ENCODE results near the gene TTLL7. TPM values are rescaled to one million over a fixed set of nuclear protein-coding genes. Genes with fewer than 3 reads are reported as not detected.

Gene TTLL7
- total and polyA plus RNA-seq, 2 experiments from 2014 or later = 3.8 to 7.7 TPM

- Histone ChIP-seq H3K27me3 (no peaks in the 10 kb centered on the region), H3K9me3 (ENCODE audit: low read depth) (no peaks in the 10 kb centered on the region), H3K27ac (no peak overlapping the region), H3K4me1 (ENCODE audit: low read depth) (no peaks in the 10 kb centered on the region), H3K36me3 (no peaks in the 10 kb centered on the region), H3K4me3 (no peak overlapping the region)
- peak in 1 of 2 donors; percentile 62 for DNase-seq (ENCODE audit: low read depth in 1 of 2, low spot score in 1 of 2)
- TF ChIP-seq CTCF (IDR thresholded peaks at IDR 0.05; ENCODE audit: low read depth, low read length) = no peak
Measured at GRCh38 chr1:83901547-83902155, 97.3 kb downstream of the TTLL7 start.

DNA sequence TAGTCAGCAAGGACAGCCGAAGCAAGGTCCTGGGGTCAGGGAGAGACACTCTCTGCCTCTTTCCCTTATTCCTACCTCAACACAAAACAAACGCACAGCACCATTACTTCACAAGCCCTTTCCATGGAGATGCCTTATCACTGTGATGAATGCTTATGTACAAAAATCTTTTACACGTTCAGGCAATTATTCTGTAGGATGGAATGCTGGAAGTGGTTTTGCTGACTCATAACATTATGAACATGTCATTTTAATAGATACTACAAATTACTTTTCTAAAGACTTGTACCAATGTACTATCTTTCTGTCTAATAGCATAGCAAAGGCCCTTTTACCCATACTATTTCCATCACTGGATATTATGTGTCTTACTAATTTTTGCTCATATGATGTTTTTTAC is 98.4 kb downstream of the TTLL7 start:
- H3K36me3 ChIP-seq = no peaks in the 10 kb centered on the region
- no peak overlapping the region for H3K27ac ChIP-seq
- no peak for TF ChIP-seq CTCF (IDR thresholded peaks at IDR 0.05; ENCODE audit: low read depth, low read length)
- no peak overlapping the region for H3K4me3 ChIP-seq
- H3K4me1 ChIP-seq (ENCODE audit: low read depth) = no peaks in the 10 kb centered on the region
- DNase-seq (ENCODE audit: low read depth in 1 of 2, low spot score in 1 of 2) = peak in 1 of 2 donors; percentile 65
- H3K27me3 ChIP-seq = no peaks in the 10 kb centered on the region
- H3K9me3 ChIP-seq (ENCODE audit: low read depth) = no peaks in the 10 kb centered on the region

GRCh38 chr1:83897516-83897915 is 101.4 kb downstream of the TTLL7 start:
- no peaks in the 10 kb centered on the region for H3K9me3 ChIP-seq (ENCODE audit: low read depth)
- no peak for TF ChIP-seq CTCF (IDR thresholded peaks at IDR 0.05; ENCODE audit: low read depth, low read length)

GRCh38 chr1:83896299-83896698 is 102.6 kb downstream of the TTLL7 start:
- no peaks in the 10 kb centered on the region for H3K27me3 ChIP-seq
- no peak for DNase-seq (ENCODE audit: low read depth in 1 of 2, low spot score in 1 of 2)
- no peaks in the 10 kb centered on the region for H3K9me3 ChIP-seq (ENCODE audit: low read depth)
- H3K4me1 ChIP-seq (ENCODE audit: low read depth) = no peaks in the 10 kb centered on the region
- H3K36me3 ChIP-seq = no peaks in the 10 kb centered on the region
- no peak for TF ChIP-seq CTCF (IDR thresholded peaks at IDR 0.05; ENCODE audit: low read depth, low read length)
- no peak overlapping the region for H3K27ac ChIP-seq
- H3K4me3 ChIP-seq = no peak overlapping the region

More at GRCh38 chr1:83897516-83897915, 101.4 kb downstream of the TTLL7 start:
- Histone ChIP-seq H3K27me3 (no peaks in the 10 kb centered on the region), H3K36me3 (no peaks in the 10 kb centered on the region), H3K4me1 (ENCODE audit: low read depth) (no peaks in the 10 kb centered on the region), H3K4me3 (no peak overlapping the region), H3K27ac (no peak overlapping the region)
- no peak for DNase-seq (ENCODE audit: low read depth in 1 of 2, low spot score in 1 of 2)

DNA sequence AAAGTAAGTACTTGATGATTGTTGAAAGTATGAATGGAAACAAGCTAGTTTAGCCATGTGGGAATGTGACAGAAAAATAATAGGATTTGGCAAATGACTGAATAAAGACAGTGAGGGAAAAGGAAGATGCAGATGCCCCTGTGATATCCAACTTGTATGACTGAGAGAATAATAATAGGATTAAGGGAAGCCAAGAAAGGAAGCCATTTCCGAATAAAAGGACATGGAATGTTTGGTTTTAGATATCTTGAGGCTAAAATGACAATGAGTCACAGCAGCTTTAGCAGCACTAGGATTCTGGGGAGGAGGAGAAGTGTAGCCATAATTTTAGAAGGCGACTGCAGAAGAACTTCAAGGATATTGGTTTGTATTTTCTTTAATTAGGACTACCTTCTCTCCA is 109.2 kb downstream of the TTLL7 start:
- no peaks in the 10 kb centered on the region for H3K27me3 ChIP-seq
- TF ChIP-seq CTCF (IDR thresholded peaks at IDR 0.05; ENCODE audit: low read depth, low read length) = no peak
- H3K4me1 ChIP-seq (ENCODE audit: low read depth) = no peaks in the 10 kb centered on the region
- no peak overlapping the region for H3K27ac ChIP-seq
- H3K9me3 ChIP-seq (ENCODE audit: low read depth) = no peaks in the 10 kb centered on the region
- no peak overlapping the region for H3K4me3 ChIP-seq
- peak in 1 of 2 donors; percentile 42 for DNase-seq (ENCODE audit: low read depth in 1 of 2, low spot score in 1 of 2)
- no peaks in the 10 kb centered on the region for H3K36me3 ChIP-seq
